Astrocyte of the cerebellum (primary cell): ENCODE measurements around the gene APOC3.

Source experiments
- DNase-seq: peaks from one replicate; pipeline ENCODE4 v3.0.0-alpha.2; 2011; ENCODE audit warnings: low read depth
- H3K4me3 ChIP-seq: 2 replicates; pipeline ENCODE4 v1.5.1; 2011; ENCODE audit warnings: mild to moderate bottlenecking, low read depth, low read length, moderate library complexity
- in situ Hi-C: cut with HindIII; loops from 2 replicates; pipeline ENCODE4 v1.10.0; 2017; ENCODE audit warnings: low sequenced_read_pairs
- TF ChIP-seq, protein P1 (sequence below): IDR thresholded peaks from 2 replicates; pipeline ENCODE4 v1.5.1; 2012; ENCODE audit warnings: low read length, low read depth, moderate library complexity, mild to moderate bottlenecking; ENCODE audit errors: missing control alignments

Gene APOC3

DNA sequence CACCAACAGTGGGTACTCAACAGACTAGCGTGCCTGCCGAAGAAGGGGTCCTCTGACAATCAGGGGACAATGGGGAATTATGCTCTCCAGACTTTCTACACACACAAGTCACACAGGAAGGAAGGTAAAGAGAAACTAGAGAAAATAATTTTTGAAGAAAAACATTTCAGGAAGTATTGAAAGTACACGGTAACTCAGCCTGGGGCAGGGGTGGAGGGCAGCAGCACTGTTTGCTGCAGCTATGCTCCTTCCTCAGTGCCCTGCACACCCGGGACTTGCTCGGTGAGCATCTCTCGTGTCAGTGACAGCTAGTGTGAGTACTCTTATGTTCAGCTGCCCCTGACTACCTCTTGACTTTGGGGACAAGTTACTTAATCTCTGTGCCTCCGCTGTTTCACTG lies 25.7 kb downstream of the APOC3 start:
- TF ChIP-seq, protein P1, sequence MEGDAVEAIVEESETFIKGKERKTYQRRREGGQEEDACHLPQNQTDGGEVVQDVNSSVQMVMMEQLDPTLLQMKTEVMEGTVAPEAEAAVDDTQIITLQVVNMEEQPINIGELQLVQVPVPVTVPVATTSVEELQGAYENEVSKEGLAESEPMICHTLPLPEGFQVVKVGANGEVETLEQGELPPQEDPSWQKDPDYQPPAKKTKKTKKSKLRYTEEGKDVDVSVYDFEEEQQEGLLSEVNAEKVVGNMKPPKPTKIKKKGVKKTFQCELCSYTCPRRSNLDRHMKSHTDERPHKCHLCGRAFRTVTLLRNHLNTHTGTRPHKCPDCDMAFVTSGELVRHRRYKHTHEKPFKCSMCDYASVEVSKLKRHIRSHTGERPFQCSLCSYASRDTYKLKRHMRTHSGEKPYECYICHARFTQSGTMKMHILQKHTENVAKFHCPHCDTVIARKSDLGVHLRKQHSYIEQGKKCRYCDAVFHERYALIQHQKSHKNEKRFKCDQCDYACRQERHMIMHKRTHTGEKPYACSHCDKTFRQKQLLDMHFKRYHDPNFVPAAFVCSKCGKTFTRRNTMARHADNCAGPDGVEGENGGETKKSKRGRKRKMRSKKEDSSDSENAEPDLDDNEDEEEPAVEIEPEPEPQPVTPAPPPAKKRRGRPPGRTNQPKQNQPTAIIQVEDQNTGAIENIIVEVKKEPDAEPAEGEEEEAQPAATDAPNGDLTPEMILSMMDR: no peak
- H3K4me3 ChIP-seq: no peak overlapping the region
- no peak for DNase-seq
- in situ Hi-C loops: no loop called here

DNA sequence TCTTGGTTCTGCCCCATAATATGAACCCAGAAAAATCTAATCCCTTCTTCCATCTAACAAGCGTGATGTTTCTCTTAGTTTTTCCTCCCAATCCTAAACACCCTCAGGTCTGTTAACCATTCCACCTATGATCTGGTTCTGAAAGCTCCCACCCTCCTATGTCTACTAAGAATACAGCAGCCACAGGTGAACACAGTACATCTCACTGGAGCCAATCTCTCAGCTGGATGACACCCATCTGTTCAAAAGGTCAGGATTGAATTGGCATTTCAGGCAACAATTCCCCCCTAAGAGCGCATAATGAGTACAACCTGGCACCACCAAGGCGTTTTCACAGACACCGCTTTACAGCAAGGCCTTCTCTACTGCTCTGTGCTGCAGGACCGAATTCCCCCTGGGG lies 26.7 kb downstream of the APOC3 start:
- TF ChIP-seq, protein P1: no peak
- in situ Hi-C loops: no loop called here
- H3K4me3 ChIP-seq: no peak overlapping the region
- DNase-seq: no peak

DNA sequence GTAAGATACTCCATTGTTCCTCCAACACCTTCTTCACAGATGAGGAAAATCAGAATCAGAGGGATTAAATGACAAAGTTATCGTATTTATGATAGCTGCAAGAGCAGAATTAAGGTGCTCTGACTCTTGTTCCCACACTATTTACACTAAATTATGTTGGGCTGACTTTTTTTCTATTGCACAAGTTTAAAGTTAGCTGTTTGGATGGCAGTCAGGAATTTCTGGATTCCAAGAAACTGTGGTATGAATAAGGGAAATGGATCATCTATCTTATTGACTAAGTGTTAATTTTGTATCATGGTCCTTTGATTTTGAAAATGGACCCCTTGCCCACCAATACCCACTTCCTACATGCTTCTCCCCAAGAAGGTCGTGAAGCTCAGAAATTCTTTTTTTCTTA lies 27.6 kb downstream of the APOC3 start:
- no peak for DNase-seq
- no peak overlapping the region for H3K4me3 ChIP-seq
- TF ChIP-seq, protein P1: no peak
- in situ Hi-C loops: no loop called here

DNA sequence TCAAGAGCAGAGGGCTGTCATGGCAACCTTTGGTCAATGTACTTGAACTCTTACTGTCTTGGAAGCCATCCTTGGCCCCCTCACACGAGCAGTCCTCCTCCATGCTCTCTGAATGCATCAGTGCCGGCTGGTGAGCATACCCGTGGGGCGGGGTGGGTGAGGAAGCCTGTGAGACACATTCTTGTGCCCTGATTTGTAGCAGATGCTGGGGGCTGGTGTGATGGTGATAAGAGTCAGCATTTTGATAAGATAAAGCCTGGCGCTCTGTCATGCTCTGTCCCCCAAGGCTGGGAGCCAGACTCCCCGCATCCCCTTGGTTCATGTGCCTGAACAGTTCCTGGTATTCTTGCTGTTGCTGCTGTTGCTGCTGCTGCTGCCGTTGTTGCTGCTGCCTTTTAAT lies 28.2 kb downstream of the APOC3 start:
- in situ Hi-C loops: no loop called here
- DNase-seq: no peak
- no peak overlapping the region for H3K4me3 ChIP-seq
- TF ChIP-seq, protein P1: no peak

DNA sequence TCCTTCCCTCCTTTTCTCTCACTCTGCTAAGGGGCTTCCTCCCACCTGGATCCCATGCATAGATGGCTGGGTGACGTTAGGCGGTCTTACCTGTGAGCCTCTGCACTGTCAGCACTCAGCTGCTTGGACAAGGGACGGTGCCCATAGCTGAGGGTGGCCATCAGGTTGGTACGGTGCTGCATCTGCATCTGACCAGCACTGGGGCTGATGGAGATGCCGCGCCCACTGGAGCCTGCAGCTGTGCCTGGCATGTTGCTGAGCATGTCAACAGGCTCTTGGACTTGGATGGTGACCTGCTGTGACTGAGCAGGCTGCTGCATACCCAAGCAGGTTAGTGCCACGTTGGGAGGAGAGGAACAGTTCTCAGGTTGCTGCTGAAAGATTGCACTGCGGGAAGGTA lies 29.5 kb downstream of the APOC3 start:
- H3K4me3 ChIP-seq: no peak overlapping the region
- DNase-seq: no peak
- in situ Hi-C loops: no loop called here
- TF ChIP-seq, protein P1: no peak

DNA sequence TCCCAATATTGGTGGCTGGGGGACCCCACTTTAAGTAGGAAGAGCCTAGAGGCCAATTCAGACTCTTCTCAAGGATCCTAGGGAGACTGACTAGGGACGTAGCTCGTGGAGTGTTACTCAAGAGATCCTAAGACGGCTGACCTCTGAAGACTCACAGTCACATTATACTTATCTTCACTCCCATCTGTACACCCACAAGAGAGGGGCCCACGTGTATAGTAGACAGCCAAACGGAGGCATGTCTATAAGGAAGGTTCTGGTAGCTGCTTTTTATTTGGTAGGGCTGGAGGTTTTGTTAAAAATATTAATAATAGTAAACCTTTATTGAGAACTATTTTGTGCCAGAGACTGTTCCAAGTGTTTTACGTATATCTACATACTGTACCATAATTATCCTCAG lies 30.6 kb downstream of the APOC3 start:
- no peak overlapping the region for H3K4me3 ChIP-seq
- TF ChIP-seq, protein P1: no peak
- no peak for DNase-seq
- in situ Hi-C loops: no loop called here

DNA sequence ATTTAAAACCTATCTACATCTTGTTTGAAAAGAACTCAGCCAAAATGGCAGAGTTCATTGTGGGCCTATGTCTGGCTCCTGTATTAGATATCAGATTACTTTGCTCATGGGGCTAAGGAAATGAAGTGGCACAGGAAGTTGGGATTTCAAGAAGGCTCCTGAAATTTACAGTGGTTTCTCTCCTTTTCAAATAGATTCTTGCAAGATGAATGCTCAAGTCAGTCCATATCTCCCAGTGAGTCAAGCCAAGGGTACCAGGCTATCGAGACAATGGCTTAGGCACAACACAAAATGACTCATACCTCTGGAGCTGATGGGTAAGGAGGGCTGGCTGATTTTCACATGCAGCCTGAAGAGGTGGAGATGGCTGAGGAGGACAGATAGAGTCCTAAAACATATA lies 31.8 kb downstream of the APOC3 start:
- TF ChIP-seq, protein P1: no peak
- DNase-seq: no peak
- no peak overlapping the region for H3K4me3 ChIP-seq
- in situ Hi-C loops: no loop called here
